HT1080 (cell line): Measurements from ENCODE around the gene PCDHB15. TPM values are rescaled to one million over a fixed set of nuclear protein-coding genes. Genes with fewer than 3 reads are reported as not detected.
"Not testable (repeated sequence)": the region's sequence is repeated elsewhere in the genome, so short reads cannot be mapped to it uniquely, and the experiment has no call there.

Source experiments
- DNase-seq: peaks from one replicate; pipeline ENCODE4 v3.0.0-alpha.2; 2015; ENCODE audit warnings: low read depth
- polyA plus RNA-seq, 2 experiments: library from polyadenylated mRNA; depleted of rRNA; stranded (reverse); fragments of >200 nt; gene quantifications; 2 replicates each; pipeline ENCODE4 v1.2.3, GENCODE V29; 2015
- total RNA-seq: library from RNA; depleted of rRNA; stranded (reverse); fragments of >200 nt; shearing (Covaris generic); gene quantifications from 2 replicates; pipeline ENCODE4 v1.2.3, GENCODE V29; 2014; rRNA removed

PCDHB15 gene
- 0.03 and 0.10 TPM in 2 replicates for total RNA-seq
- 0.07 and 0.08 TPM in 2 replicates for polyA plus RNA-seq (2015; cell fraction: cytosol; rRNA removed)
- polyA plus RNA-seq (2015; cell fraction: nucleus; rRNA removed) = 0.92 and 1.5 TPM in 2 replicates

- DNase-seq = peak; percentile 3
Measured at GRCh38 chr5:141245250-141245717, at the start of gene PCDHB15. PCDHB15 (plus strand) TSS chr5:141245395; CDS start chr5:141245579, 184 bp downstream.

- DNase-seq = no peak
Measured at GRCh38 chr5:141196363-141196762, 48.8 kb upstream of the PCDHB15 start.

- DNase-seq = no peak
Measured at GRCh38 chr5:141199359-141200235, 45.6 kb upstream of the PCDHB15 start, which contains the start of gene PCDHB11. PCDHB11 (plus strand) TSS chr5:141199627; CDS start chr5:141199775, 148 bp downstream.

GRCh38 chr5:141201126-141201525, 44.1 kb upstream of the PCDHB15 start:
- not testable (repeated sequence) for DNase-seq

- not testable (repeated sequence) for DNase-seq
Measured at GRCh38 chr5:141201646-141202045, 43.5 kb upstream of the PCDHB15 start.

GRCh38 chr5:141208478-141208877, 36.7 kb upstream of the PCDHB15 start, which contains the start of gene PCDHB12:
PCDHB12 (plus strand) TSS chr5:141208719; CDS start chr5:141208908, 189 bp downstream.
- DNase-seq = no peak

GRCh38 chr5:141210281-141210680, 34.9 kb upstream of the PCDHB15 start:
- DNase-seq = not testable (repeated sequence)

GRCh38 chr5:141210849-141211248, 34.3 kb upstream of the PCDHB15 start:
- DNase-seq = not testable (repeated sequence)

- DNase-seq = peak; percentile 11
Measured at GRCh38 chr5:141213656-141214339, 31.4 kb upstream of the PCDHB15 start, which contains the start of gene PCDHB13. PCDHB13 (plus strand) TSS chr5:141213919; CDS start chr5:141214124, 205 bp downstream.

- not testable (repeated sequence) for DNase-seq
Measured at GRCh38 chr5:141214583-141214982, 30.6 kb upstream of the PCDHB15 start.

GRCh38 chr5:141215504-141215903, 29.7 kb upstream of the PCDHB15 start:
- DNase-seq = not testable (repeated sequence)

- DNase-seq = not testable (repeated sequence)
Measured at GRCh38 chr5:141216035-141216434, 29.2 kb upstream of the PCDHB15 start.

GRCh38 chr5:141223112-141223783, 21.9 kb upstream of the PCDHB15 start, which contains the start of gene PCDHB14:
PCDHB14 (plus strand) TSS chr5:141223343; CDS start chr5:141223506, 163 bp downstream.
- DNase-seq = peak; percentile 5

- DNase-seq = not testable (repeated sequence)
Measured at GRCh38 chr5:141224844-141225243, 20.4 kb upstream of the PCDHB15 start.

GRCh38 chr5:141225421-141225820, 19.8 kb upstream of the PCDHB15 start:
- not testable (repeated sequence) for DNase-seq

GRCh38 chr5:141234109-141234667, 11.0 kb upstream of the PCDHB15 start:
- DNase-seq = no peak

GRCh38 chr5:141235922-141236321, 9.3 kb upstream of the PCDHB15 start:
- DNase-seq = not testable (repeated sequence)

GRCh38 chr5:141236516-141237313, 8.5 kb upstream of the PCDHB15 start:
- no peak for DNase-seq

- DNase-seq = no peak
Measured at GRCh38 chr5:141241496-141241895, 3.7 kb upstream of the PCDHB15 start.
